MM.1S (cell line): ENCODE results near the gene KCNH2.

Source experiments
- DNase-seq: peaks from one replicate; pipeline ENCODE4 v3.0.0-alpha.2; 2015
- H2AFZ ChIP-seq: fragments of 300-600 bp; sonication (generic); 2 replicates; pipeline ENCODE4 v1.6.0; 2016; ENCODE audit warnings: antibody characterized with exemption, low read length
- H3F3A ChIP-seq: fragments of 300-600 bp; sonication (generic); 2 replicates; pipeline ENCODE4 v1.6.1; 2016; ENCODE audit warnings: mild to moderate bottlenecking, antibody characterized with exemption, low read length, moderate library complexity, mixed read lengths; ENCODE audit not compliant: insufficient read depth
- H3K27ac ChIP-seq: fragments of 300-600 bp; sonication (generic); 2 replicates; pipeline ENCODE4 v1.5.1; 2016; ENCODE audit warnings: mild to moderate bottlenecking, low read length
- H3K27me3 ChIP-seq: fragments of 300-600 bp; sonication (generic); replicated peaks from 2 replicates; pipeline ENCODE4 v1.6.0; 2016; ENCODE audit warnings: low read length; ENCODE audit not compliant: insufficient read depth
- H3K36me3 ChIP-seq: fragments of 300-600 bp; sonication (generic); replicated peaks from 2 replicates; pipeline ENCODE4 v1.6.1; 2016; ENCODE audit warnings: mild to moderate bottlenecking, low read length, mixed read lengths; ENCODE audit not compliant: insufficient read depth
- H3K4me1 ChIP-seq: fragments of 300-600 bp; sonication (generic); 2 replicates; pipeline ENCODE4 v1.6.1; 2016; ENCODE audit warnings: low read length, mixed read lengths
- H3K4me2 ChIP-seq: fragments of 300-600 bp; sonication (generic); 2 replicates; pipeline ENCODE4 v1.6.0; 2016; ENCODE audit warnings: low read depth, low read length
- H3K4me3 ChIP-seq: fragments of 300-600 bp; sonication (generic); 2 replicates; pipeline ENCODE4 v1.5.1; 2016; ENCODE audit warnings: low read length, mixed read lengths
- H3K79me2 ChIP-seq: fragments of 300-600 bp; sonication (generic); 2 replicates; pipeline ENCODE4 v1.6.1; 2016; ENCODE audit warnings: mixed run types, low read length, mixed read lengths
- H3K9ac ChIP-seq: fragments of 300-600 bp; sonication (generic); 2 replicates; pipeline ENCODE4 v1.6.1; 2016; ENCODE audit warnings: low read length, mixed read lengths
- H3K9me2 ChIP-seq: fragments of 300-600 bp; sonication (generic); replicated peaks from 2 replicates; pipeline ENCODE4 v1.6.1; 2016; ENCODE audit warnings: mild to moderate bottlenecking, low read length, mixed read lengths; ENCODE audit not compliant: insufficient read depth
- H3K9me3 ChIP-seq: fragments of 300-600 bp; sonication (generic); replicated peaks from 2 replicates; pipeline ENCODE4 v1.6.1; 2016; ENCODE audit warnings: mild to moderate bottlenecking, low read length, mixed read lengths; ENCODE audit not compliant: insufficient read depth
- H4K20me1 ChIP-seq: fragments of 300-600 bp; sonication (generic); 2 replicates; pipeline ENCODE4 v1.6.1; 2016; ENCODE audit warnings: mild to moderate bottlenecking, low read length, moderate library complexity, mixed read lengths; ENCODE audit not compliant: insufficient read depth
- CTCF ChIP-seq: fragments of 300-600 bp; sonication (generic); IDR thresholded peaks from 2 replicates; pipeline ENCODE4 v1.5.1; 2016; ENCODE audit warnings: antibody characterized with exemption, low read length, mixed read lengths
- EZH2 ChIP-seq: fragments of 300-600 bp; sonication (generic); optimal IDR thresholded peaks from 2 replicates; pipeline ENCODE3; 2017; ENCODE audit warnings: low read depth, mild to moderate bottlenecking, antibody characterized with exemption, low read length, mixed read lengths
- EZH2phosphoT487 ChIP-seq: fragments of 300-600 bp; sonication (generic); IDR thresholded peaks from 2 replicates; pipeline ENCODE4 v1.6.1; 2018; ENCODE audit warnings: antibody characterized with exemption, low read length

Gene KCNH2

DNA sequence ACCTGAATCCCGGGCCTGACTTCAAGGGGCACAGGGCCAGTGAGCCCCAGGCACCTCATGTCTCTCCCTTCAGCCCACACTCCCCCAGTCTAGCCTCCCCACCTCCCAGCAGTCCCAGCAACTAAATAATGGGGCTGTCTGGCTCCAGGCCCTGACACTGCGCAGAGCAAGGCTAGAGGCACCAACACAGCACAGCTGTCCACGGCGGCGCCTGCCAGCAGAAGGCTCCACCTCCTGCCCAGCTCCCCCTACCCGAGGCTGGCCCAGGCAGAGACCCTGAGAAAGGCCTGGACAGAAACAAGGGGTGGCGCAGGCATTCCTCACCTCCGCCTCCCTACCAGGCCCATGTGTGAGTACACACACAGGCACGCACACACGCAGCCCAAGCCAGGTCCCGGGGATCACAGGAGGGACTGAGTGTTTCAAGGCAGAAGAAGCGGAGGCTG lies 6.1 kb downstream of the KCNH2 start:
- Histone ChIP-seq H3K9me2 (no peaks in the 10 kb centered on the region), H3K4me3 (no peak overlapping the region), H3K9me3 (no peaks in the 10 kb centered on the region), H3K36me3 (no peaks in the 10 kb centered on the region), H3K27ac (no peak overlapping the region), H2AFZ (no peak overlapping the region), H4K20me1 (no peaks in the 10 kb centered on the region), H3K9ac (no peak overlapping the region), H3K4me1 (peaks cover 30% of the 10 kb centered on the region), H3K27me3 (no peaks in the 10 kb centered on the region), H3K79me2 (peaks cover 10% of the 10 kb centered on the region; the same call in 1 of the 2 replicates), H3F3A (peaks cover 16% of the 10 kb centered on the region), H3K4me2 (no peak overlapping the region)
- DNase-seq, result no peak
- TF ChIP-seq EZH2 (no peak), CTCF (no peak), EZH2phosphoT487 (no peak)

GRCh38 chr7:150971242-150972022 lies 6.7 kb downstream of the KCNH2 start:
- Histone ChIP-seq H3F3A (peaks cover 16% of the 10 kb centered on the region), H4K20me1 (no peaks in the 10 kb centered on the region), H3K27me3 (no peaks in the 10 kb centered on the region), H2AFZ (no peak overlapping the region), H3K4me1 (peaks cover 26% of the 10 kb centered on the region), H3K36me3 (no peaks in the 10 kb centered on the region), H3K9me3 (no peaks in the 10 kb centered on the region), H3K9me2 (no peaks in the 10 kb centered on the region), H3K9ac (no peak overlapping the region), H3K4me3 (no peak overlapping the region), H3K27ac (no peak overlapping the region), H3K4me2 (no peak overlapping the region), H3K79me2 (peaks cover 7% of the 10 kb centered on the region; the same call in 1 of the 2 replicates)
- no peak for DNase-seq
- TF ChIP-seq CTCF (no peak), EZH2 (no peak), EZH2phosphoT487 (no peak)

DNA sequence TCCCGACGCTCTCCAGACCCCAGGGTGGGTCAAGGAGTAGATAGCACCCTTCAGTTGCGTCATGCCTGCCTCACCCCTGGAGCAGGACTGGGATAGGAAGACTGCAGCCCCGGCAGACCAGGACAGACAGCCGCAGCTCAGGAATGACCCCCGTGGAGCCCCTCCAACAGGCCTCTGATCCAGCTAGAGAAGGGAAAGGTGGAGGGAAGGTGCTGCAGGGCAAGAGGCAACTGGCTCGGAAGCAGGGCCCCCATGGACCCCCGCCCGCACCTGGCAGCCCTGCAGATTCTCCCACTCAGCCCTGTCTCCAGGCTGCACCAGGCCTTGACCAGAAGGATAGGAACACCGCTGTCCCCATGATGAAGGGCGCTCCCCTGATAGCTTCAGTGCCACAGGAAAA lies 7.7 kb downstream of the KCNH2 start:
- H3K9me2 ChIP-seq, result no peaks in the 10 kb centered on the region
- no peak overlapping the region for H3K27ac ChIP-seq
- H3K27me3 ChIP-seq, result no peaks in the 10 kb centered on the region
- DNase-seq, result no peak
- H4K20me1 ChIP-seq, result no peaks in the 10 kb centered on the region
- H3K4me1 ChIP-seq, result peaks cover 16% of the 10 kb centered on the region
- no peak overlapping the region for H3K4me3 ChIP-seq
- no peaks in the 10 kb centered on the region for H3K9me3 ChIP-seq
- no peak overlapping the region for H2AFZ ChIP-seq
- H3K36me3 ChIP-seq, result no peaks in the 10 kb centered on the region
- no peak overlapping the region for H3K9ac ChIP-seq
- peaks cover 12% of the 10 kb centered on the region for H3F3A ChIP-seq
- H3K79me2 ChIP-seq, result 0 out of 2 replicates have a peak, but pooled peaks cover 2% of the 10 kb centered on the region
- H3K4me2 ChIP-seq, result no peak overlapping the region
- TF ChIP-seq CTCF, result no peak
- no peak for TF ChIP-seq EZH2
- TF ChIP-seq EZH2phosphoT487, result no peak
